HG03575 (cell line): ENCODE data around the gene PC.
A peak's percentile ranks its signal among the peaks of the same experiment; 100 is the strongest.

ENCODE experiments used
- ATAC-seq: cut with Tn5 transposase; IDR thresholded peaks from one replicate; pipeline ENCODE4 v1.9.1; 2021; ENCODE audit not compliant: unreplicated experiment, insufficient number of reproducible peaks, low FRiP score; ENCODE audit errors: extremely low read depth

Gene PC

GRCh38 chr11:66850588-66851238, 107.5 kb downstream of the PC start:
- ATAC-seq: no peak

- no peak for ATAC-seq
These were observed 108.0 kb downstream of the PC start for GRCh38 chr11:66850235-66850587.

GRCh38 chr11:66849501-66850234, 108.5 kb downstream of the PC start:
- ATAC-seq: no peak

GRCh38 chr11:66848671-66849500, 109.3 kb downstream of the PC start:
- no peak for ATAC-seq

GRCh38 chr11:66847461-66848232, 110.5 kb downstream of the PC start:
- no peak for ATAC-seq

GRCh38 chr11:66846671-66847091, 111.5 kb downstream of the PC start:
- no peak for ATAC-seq

GRCh38 chr11:66845876-66846212, 112.3 kb downstream of the PC start:
- ATAC-seq: no peak

DNA sequence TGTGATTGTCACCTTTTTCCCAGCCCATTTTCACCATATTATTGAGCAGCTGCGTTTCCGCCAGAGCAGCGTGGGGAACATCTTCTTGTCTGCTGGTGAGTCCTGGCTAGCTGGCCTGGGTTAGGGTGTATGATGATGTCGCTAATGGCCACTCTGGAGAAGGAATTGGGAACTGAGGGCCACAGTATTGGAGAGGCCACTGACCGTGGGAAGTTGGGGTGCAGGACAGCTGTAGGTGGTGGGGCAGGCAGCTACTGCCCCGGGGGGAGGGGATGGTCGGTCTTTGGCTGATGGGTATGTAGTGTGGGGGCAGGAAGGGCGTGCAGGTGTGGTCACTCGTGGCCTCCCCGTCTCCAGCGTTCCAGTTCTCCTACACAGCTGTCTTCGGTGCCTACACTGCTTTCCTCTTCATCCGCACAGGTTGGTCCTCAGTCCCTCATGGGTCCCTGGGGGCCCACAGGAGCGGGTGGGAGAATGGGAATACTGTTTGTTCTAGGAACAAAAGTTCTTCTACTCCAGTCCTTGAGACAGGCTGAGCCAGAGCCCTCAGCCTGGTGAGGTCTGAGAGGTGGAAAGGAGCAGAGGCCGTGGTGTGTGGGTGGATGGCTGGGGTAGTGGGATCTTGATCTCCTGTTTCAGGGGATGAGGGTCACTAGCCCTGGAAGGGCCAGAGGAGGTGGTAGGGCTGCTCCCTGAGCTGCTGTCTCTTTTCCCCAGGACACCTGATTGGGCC, 112.9 kb downstream of the PC start:
- no peak for ATAC-seq

- no peak for ATAC-seq
These were observed 113.6 kb downstream of the PC start for GRCh38 chr11:66844496-66845142.

DNA sequence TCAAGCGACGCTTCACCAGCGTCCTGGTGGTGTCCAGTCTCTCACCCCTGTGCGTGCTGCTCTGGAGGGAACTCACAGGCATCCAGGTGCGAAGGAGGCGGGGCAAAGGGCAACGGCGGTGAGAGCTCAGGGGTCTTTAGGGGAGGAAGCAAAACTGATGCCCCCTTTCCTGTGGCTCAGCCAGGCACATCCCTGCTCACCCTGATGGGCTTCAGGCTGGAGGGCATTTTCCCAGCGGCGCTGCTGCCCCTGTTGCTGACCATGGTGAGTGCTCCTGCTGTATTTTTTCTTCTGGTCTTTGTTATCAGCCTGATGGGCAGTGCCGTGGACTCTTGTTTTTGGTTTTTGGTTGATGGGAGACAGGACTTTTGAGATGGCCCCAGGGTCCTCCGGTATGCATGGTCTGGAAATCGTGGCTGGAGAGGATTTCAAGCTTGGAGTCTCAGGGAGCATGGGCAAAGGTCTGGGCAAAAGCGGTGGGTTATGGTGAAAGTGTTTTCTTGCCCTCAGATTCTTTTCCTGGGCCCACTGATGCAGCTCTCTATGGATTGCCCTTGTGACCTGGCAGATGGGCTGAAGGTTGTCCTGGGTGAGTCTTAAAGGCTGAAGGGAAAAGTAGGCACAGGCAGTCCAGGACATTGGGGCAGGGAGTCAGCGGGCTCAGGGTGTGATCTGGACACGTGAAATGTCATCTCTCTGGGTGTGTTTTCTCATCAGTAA, 114.2 kb downstream of the PC start:
- ATAC-seq: no peak

DNA sequence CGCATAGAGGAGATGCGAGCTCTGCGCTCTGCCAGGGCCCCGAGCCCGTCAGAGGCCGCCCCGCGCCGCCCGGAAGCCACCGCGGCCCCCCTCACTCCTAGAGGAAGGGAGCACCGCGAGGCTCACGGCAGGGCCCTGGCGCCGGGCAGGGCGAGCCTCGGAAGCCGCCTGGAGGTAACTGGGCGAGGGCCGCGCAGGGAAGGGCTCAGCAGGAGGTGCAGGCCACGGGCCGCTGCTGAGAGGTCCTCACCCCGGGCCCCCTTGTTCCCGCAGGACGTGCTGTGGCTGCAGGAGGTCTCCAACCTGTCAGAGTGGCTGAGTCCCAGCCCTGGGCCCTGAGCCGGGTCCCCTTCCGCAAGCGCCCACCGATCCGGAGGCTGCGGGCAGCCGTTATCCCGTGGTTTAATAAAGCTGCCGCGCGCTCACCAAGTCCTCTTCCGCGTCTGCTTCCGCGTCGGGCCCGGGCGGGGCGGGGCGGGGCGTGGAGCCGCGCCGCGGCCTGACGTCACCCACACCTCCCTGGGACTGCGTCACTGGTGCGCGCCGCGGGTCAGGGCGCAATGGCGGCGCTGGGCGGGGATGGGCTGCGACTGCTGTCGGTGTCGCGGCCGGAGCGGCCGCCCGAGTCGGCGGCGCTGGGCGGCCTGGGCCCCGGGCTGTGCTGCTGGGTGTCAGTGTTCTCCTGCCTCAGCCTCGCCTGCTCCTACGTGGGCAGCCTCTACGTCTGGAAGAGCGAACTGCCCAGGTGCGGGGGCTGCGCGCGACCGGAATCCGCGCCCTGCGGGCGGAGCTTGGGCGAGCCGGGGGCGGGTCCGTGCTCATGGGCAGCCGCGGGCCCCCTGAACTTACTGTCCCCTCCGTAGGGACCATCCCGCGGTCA, 115.0 kb downstream of the PC start, which contains the start of gene RCE1:
Gene RCE1, plus strand, starts transcription at position 546 of the 880 bp plus-strand sequence. Its CDS starts 15 bp downstream, at position 561.
- peak; percentile 49 for ATAC-seq

DNA sequence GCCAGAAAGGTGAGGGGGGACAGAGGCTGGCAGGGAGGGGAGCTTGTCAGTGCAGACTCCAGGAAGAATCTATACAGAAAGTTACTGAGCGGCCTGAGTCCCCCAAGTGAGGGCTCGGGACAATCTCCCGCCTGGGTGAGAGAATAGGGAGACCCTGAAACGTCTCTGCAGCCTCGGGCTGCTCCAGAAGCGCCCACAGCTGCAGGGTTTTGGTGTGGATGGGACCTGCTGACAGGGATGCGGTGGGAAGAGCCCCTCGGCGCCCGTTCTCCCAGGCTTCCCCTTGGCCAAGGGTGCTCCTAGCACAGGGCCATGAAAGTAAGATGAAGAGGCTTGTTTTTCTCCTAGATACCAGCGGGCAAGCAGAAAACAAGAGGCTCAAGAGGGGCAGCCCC, 115.7 kb downstream of the PC start:
- ATAC-seq: no peak

GRCh38 chr11:66841861-66842260, 116.3 kb downstream of the PC start:
- no peak for ATAC-seq

DNA sequence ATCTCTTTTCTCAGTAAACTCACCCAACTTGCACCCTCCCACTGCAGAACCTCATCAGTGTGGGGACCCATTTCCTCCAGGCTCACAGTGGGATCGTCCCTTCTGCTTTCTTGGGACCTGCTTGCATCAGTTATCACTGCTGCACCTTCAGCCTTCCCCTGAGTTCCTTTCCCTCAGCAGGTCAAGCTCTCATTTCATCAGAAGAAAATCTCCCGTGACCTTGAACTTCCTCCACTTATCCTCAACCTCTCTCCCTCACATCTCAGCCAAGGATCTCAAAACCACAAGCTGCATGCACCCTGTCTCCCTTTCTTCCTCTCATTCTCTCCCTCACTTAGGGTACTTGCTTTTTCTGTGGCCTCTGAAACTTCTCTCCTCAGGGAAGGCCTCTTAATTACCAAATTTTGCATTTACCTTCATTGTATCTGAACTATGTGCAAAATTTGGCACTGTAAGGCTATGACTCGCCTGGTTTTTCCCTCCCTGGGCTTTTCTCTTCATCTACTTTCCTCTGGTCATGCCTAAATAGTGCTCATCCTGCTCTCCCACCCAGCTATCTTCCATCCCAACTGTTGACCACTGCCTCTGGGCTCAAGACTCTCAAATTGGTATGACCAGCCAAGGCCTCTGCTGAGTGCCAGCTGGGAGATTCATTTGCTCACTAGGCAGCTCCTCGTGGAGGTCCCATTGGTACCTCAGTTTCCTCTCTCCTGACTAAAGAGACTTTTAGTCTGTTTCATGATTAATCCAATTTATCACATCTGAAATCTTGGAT, 117.7 kb downstream of the PC start:
- no peak for ATAC-seq

DNA sequence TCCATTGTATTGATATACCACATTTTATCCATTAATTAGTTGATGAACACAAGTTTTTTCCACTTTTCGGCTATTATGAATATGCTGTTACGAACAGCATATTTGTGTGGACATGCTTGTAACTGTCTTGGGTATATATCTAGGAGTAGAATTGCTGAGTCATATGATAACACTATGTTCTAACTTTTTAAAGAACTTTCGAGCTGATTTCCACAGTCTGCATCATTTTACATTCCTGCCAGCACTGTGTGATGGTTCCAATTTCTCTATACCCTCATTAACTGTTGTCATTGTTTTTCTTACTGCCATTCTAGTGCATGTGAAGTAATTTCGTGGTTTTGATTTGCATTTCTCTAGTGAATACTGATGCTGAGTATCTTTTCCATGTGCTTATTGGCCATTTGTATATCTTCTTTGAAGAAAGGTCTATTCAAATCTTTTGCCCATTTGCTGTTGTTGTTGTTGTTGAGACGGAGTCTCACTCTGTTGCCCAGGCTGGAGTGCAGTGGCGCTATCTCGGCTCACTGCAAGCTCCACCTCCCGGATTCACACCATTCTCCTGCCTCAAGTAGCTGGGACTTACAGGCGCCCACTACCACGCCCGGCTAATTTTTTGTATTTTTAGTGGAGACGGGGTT, 122.3 kb downstream of the PC start:
- ATAC-seq: no peak

GRCh38 chr11:66834943-66835342, 123.2 kb downstream of the PC start:
- ATAC-seq: no peak
